Peyer's patch (tissue), 4 donors: ENCODE results near the gene CNOT3. TPM values are rescaled to one million over a fixed set of nuclear protein-coding genes. Genes with fewer than 3 reads are reported as not detected.

ENCODE experiments used
- DNase-seq, 3 donors: peaks; one replicate each; pipeline ENCODE4 v3.0.0-alpha.2; 2017 to 2019
- H3K27ac ChIP-seq, 4 donors: fragments of 200-600 bp; sonication (generic); one replicate each; pipeline ENCODE4 v1.5.1; 2016 to 2019
- H3K27me3 ChIP-seq, 2 donors: fragments of 200-600 bp; sonication (generic); one replicate each; pipeline ENCODE4 v1.5.1; 2019
- H3K36me3 ChIP-seq, 3 donors: fragments of 200-600 bp; sonication (generic); one replicate each; pipeline ENCODE4 v1.5.1; 2016 to 2019
- H3K4me1 ChIP-seq, 4 donors: fragments of 200-600 bp; sonication (generic); one replicate each; pipeline ENCODE4 v1.5.1; 2016 to 2019
- H3K4me3 ChIP-seq, 4 donors: fragments of 200-600 bp; sonication (generic); 1 replicate in 3 of 4; 2 replicates in 1 of 4; pipeline ENCODE4 v1.5.1; 2016 to 2019; ENCODE audit warnings: mild to moderate bottlenecking in 1 of 4
- H3K9me3 ChIP-seq, 4 donors: fragments of 200-600 bp; sonication (generic); one replicate each; pipeline ENCODE4 v1.5.1; 2016 to 2019; ENCODE audit warnings: mild to moderate bottlenecking in 1 of 4
- POLR2A ChIP-seq, 2 donors: fragments of 450-650 bp; IDR thresholded peaks; one replicate each; pipeline ENCODE4 v1.5.1; 2017; ENCODE audit warnings: antibody characterized with exemption in 2 of 2, mild to moderate bottlenecking in 2 of 2, moderate library complexity in 2 of 2
- total RNA-seq, 4 donors: library from RNA; depleted of rRNA; stranded (reverse); fragments of >200 nt; gene quantifications; one replicate each; pipeline ENCODE4 v1.1.0, GENCODE V29; 2016
- TF ChIP-seq, protein P1 (sequence below), 6 experiments: fragments of 450-650 bp in 4 of 6; fragments of 200-600 bp in 2 of 6; sonication (generic) in 1 of 6; IDR thresholded peaks; one replicate each; pipeline ENCODE4 v1.5.1; 2017 to 2019; ENCODE audit warnings: antibody characterized with exemption in 6 of 6, mild to moderate bottlenecking in 3 of 6, moderate library complexity in 1 of 6

Gene CNOT3
- total RNA-seq, 4 donors from 2014 or later: 26.1 to 99.9 (median 38.9) TPM

GRCh38 chr19:54204767-54205468, 67.4 kb downstream of the CNOT3 start:
- Histone ChIP-seq H3K27me3 (no peaks in the 10 kb centered on the region), H3K4me3 (no peak overlapping the region), H3K4me1 (peaks cover 10 to 80% (median 36%) of the 10 kb centered on the region in 4 donors), H3K27ac (no peak overlapping the region), H3K9me3 (no peaks in the 10 kb centered on the region), H3K36me3 (peaks cover 0 to 63% (median 0%) of the 10 kb centered on the region in 3 donors)
- DNase-seq: no peak
- TF ChIP-seq, protein P1, sequence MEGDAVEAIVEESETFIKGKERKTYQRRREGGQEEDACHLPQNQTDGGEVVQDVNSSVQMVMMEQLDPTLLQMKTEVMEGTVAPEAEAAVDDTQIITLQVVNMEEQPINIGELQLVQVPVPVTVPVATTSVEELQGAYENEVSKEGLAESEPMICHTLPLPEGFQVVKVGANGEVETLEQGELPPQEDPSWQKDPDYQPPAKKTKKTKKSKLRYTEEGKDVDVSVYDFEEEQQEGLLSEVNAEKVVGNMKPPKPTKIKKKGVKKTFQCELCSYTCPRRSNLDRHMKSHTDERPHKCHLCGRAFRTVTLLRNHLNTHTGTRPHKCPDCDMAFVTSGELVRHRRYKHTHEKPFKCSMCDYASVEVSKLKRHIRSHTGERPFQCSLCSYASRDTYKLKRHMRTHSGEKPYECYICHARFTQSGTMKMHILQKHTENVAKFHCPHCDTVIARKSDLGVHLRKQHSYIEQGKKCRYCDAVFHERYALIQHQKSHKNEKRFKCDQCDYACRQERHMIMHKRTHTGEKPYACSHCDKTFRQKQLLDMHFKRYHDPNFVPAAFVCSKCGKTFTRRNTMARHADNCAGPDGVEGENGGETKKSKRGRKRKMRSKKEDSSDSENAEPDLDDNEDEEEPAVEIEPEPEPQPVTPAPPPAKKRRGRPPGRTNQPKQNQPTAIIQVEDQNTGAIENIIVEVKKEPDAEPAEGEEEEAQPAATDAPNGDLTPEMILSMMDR (IDR thresholded peaks at IDR 0.05): no peak
- TF ChIP-seq POLR2A (IDR thresholded peaks at IDR 0.05): no peak

Other genes starting within 250 kb of the CNOT3 start
- gene CACNG7, start 228.5 kb upstream of the CNOT3 start, total RNA-seq: not detected
- not detected for gene CACNG8, start 174.8 kb upstream of the CNOT3 start, total RNA-seq
- not detected for gene CACNG6, start 146.1 kb upstream of the CNOT3 start, total RNA-seq
- not detected for gene VSTM1, start 73.9 kb upstream of the CNOT3 start, total RNA-seq
- not detected for gene TARM1, start 56.4 kb upstream of the CNOT3 start, total RNA-seq
- gene OSCAR, start 37.0 kb upstream of the CNOT3 start, total RNA-seq: 1 to 10 TPM in 1 of 4 donors, under 1 TPM in 1, not detected in 2; 0.70 to 1.7 TPM
- 100 to 1,000 TPM in 1 of 4 donors, 10 to 100 TPM in 3; 40.6 to 156 (median 45.7) TPM for gene NDUFA3, start 34.9 kb upstream of the CNOT3 start, total RNA-seq
- 10 to 100 TPM in 2 of 4 donors, 1 to 10 TPM in 2; 9.3 to 15.7 (median 10.6) TPM for gene TFPT, start 22.1 kb upstream of the CNOT3 start, total RNA-seq
- 10 to 100 TPM; 23.3 to 75.1 (median 41.4) TPM for gene PRPF31, start 22.0 kb upstream of the CNOT3 start, total RNA-seq
- gene LENG1, start 22.0 kb downstream of the CNOT3 start, total RNA-seq: 10 to 100 TPM in 2 of 4 donors, 1 to 10 TPM in 2; 2.9 to 28.9 (median 6.8) TPM
- gene TMC4, start 35.4 kb downstream of the CNOT3 start, total RNA-seq: 100 to 1,000 TPM in 3 of 4 donors, 10 to 100 TPM in 1; 38.0 to 281 (median 232) TPM
- gene MBOAT7, start 51.8 kb downstream of the CNOT3 start, total RNA-seq: 100 to 1,000 TPM in 3 of 4 donors, 10 to 100 TPM in 1; 85.8 to 370 (median 245) TPM
- 10 to 100 TPM; 29.7 to 50.4 (median 42.2) TPM for gene TSEN34, start 53.5 kb downstream of the CNOT3 start, total RNA-seq
- 1,000 to 10,000 TPM in 2 of 4 donors, 100 to 1,000 TPM in 2; 712 to 1,604 (median 941) TPM for gene RPS9, start 63.1 kb downstream of the CNOT3 start, total RNA-seq
- gene LILRB3, start 85.2 kb downstream of the CNOT3 start, total RNA-seq: 10 to 100 TPM in 1 of 4 donors, 1 to 10 TPM in 2, not detected in 1; 3.1 to 16.5 (median 5.6) TPM
- 1 to 10 TPM in 2 of 4 donors, not detected in 2; 1.1 to 1.5 TPM for gene LILRA6, start 105.0 kb downstream of the CNOT3 start, total RNA-seq
- 10 to 100 TPM in 2 of 4 donors, 1 to 10 TPM in 2; 6.1 to 17.6 (median 9.7) TPM for gene LILRB5, start 119.5 kb downstream of the CNOT3 start, total RNA-seq
- 10 to 100 TPM in 1 of 4 donors, 1 to 10 TPM in 1, under 1 TPM in 2; 0.53 to 11.6 (median 1.6) TPM for gene LILRB2, start 143.3 kb downstream of the CNOT3 start, total RNA-seq
- gene LILRA5, start 175.4 kb downstream of the CNOT3 start, total RNA-seq: 1 to 10 TPM in 2 of 4 donors, not detected in 2; 1.9 to 4.1 TPM
- gene LILRA4, start 201.4 kb downstream of the CNOT3 start, total RNA-seq: not detected
- gene LAIR1, start 227.2 kb downstream of the CNOT3 start, total RNA-seq: 10 to 100 TPM in 2 of 4 donors, 1 to 10 TPM in 2; 2.6 to 51.2 (median 10.0) TPM